HG03039 (cell line): Measurements from ENCODE around the gene HBD.

Experiments used
- ATAC-seq: cut with Tn5 transposase; IDR thresholded peaks from one replicate; pipeline ENCODE4 v1.9.1; 2021; ENCODE audit warnings: mild to moderate bottlenecking, moderate library complexity; ENCODE audit not compliant: unreplicated experiment

HBD gene

GRCh38 chr11:5196731-5197130 lies 37.6 kb downstream of the HBD start:
- ATAC-seq: no peak

- ATAC-seq: no peak
These were observed 38.2 kb downstream of the HBD start for GRCh38 chr11:5196067-5196466.

DNA sequence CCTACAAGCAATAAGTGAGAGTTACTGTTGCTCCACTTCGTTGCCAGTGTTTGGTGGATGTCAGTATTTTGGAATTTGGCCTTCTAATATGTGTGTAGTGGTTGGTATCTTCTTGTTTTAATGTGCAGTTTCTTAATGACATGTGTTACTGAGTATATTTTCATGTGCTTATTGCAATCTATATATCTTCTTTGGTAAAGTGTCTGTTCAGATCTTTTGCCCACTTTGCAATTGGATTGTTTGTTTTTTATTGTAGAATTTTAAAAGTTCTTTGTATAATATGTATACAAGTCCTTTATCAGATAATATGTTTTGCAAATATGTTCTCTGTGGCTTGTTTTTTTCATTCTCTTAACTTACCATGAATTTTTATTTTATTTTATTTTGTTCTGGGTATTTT lies 41.5 kb downstream of the HBD start:
- ATAC-seq: no peak

DNA sequence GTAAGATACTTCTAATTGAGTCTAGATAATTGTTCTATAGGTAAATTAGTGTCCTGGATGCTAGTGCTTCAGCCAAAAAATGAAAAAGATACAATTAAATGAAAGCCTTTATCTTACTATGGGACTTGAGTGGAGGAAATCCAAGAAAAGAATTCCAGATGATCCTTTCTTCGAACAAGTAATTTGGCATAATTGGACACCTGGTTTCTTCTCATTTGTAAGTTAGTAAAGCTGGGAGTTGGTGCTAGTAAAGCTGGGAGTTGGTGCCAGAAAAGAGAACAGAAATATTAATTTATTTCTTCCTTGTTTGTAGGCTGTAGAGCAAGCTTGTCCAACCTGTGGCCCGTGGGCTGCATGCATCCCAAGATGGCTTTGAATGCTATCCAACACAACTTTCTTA lies 46.1 kb downstream of the HBD start:
- ATAC-seq: no peak
